ENCODE measurements around the gene HSPA12A.
A peak's percentile ranks its signal among the peaks of the same experiment; 100 is the strongest.

HSPA12A gene

GRCh38 chr10:116690356-116691322 is 51.7 kb downstream of the HSPA12A start:
- peak; percentile 34 for DNase-seq (ENCODE audit: low spot score)

GRCh38 chr10:116689744-116690143 is 52.6 kb downstream of the HSPA12A start:
- no peak for DNase-seq (ENCODE audit: low spot score)

- no peak for DNase-seq (ENCODE audit: low spot score)
Observed at GRCh38 chr10:116688741-116689495, 53.4 kb downstream of the HSPA12A start.

GRCh38 chr10:116688241-116688711 is 54.1 kb downstream of the HSPA12A start:
- DNase-seq (ENCODE audit: low spot score) = no peak

- DNase-seq (ENCODE audit: low spot score) = no peak
Observed at GRCh38 chr10:116687633-116688032, 54.7 kb downstream of the HSPA12A start.

- DNase-seq (ENCODE audit: low spot score) = no peak
Observed at GRCh38 chr10:116686632-116687031, 55.7 kb downstream of the HSPA12A start.

- no peak for DNase-seq (ENCODE audit: low spot score)
Observed at GRCh38 chr10:116685807-116686206, 56.6 kb downstream of the HSPA12A start.

GRCh38 chr10:116684781-116685180 is 57.6 kb downstream of the HSPA12A start:
- no peak for DNase-seq (ENCODE audit: low spot score)

GRCh38 chr10:116683821-116684220 is 58.5 kb downstream of the HSPA12A start:
- no peak for DNase-seq (ENCODE audit: low spot score)

GRCh38 chr10:116683166-116683565 is 59.2 kb downstream of the HSPA12A start:
- DNase-seq (ENCODE audit: low spot score) = no peak

GRCh38 chr10:116679351-116679750 is 63.0 kb downstream of the HSPA12A start:
- DNase-seq (ENCODE audit: low spot score) = no peak

GRCh38 chr10:116676633-116677032 is 65.7 kb downstream of the HSPA12A start:
- DNase-seq (ENCODE audit: low spot score) = no peak

GRCh38 chr10:116676118-116676517 is 66.2 kb downstream of the HSPA12A start:
- DNase-seq (ENCODE audit: low spot score) = no peak

- no peak for DNase-seq (ENCODE audit: low spot score)
Observed at GRCh38 chr10:116674901-116675423, 67.4 kb downstream of the HSPA12A start.

GRCh38 chr10:116673866-116674265 is 68.5 kb downstream of the HSPA12A start:
- no peak for DNase-seq (ENCODE audit: low spot score)

GRCh38 chr10:116672891-116673290 is 69.5 kb downstream of the HSPA12A start:
- DNase-seq (ENCODE audit: low spot score) = no peak

- no peak for DNase-seq (ENCODE audit: low spot score)
Observed at GRCh38 chr10:116671274-116671926, 71.0 kb downstream of the HSPA12A start.

- DNase-seq (ENCODE audit: low spot score) = no peak
Observed at GRCh38 chr10:116670706-116671105, 71.7 kb downstream of the HSPA12A start.

GRCh38 chr10:116669832-116670644 is 72.3 kb downstream of the HSPA12A start:
- DNase-seq (ENCODE audit: low spot score) = no peak

- no peak for DNase-seq (ENCODE audit: low spot score)
Observed at GRCh38 chr10:116669080-116669479, 73.3 kb downstream of the HSPA12A start.

GRCh38 chr10:116668446-116668845 is 73.9 kb downstream of the HSPA12A start:
- no peak for DNase-seq (ENCODE audit: low spot score)
